Spinal cord (tissue), 10 donors: ENCODE data around the gene ZC2HC1C. TPM values are rescaled to one million over a fixed set of nuclear protein-coding genes. Genes with fewer than 3 reads are reported as not detected.

Source experiments
- DNase-seq, 6 donors: peaks; one replicate each; pipeline versions ENCODE4 v3.0.0 to v3.0.0-alpha.2; 2013 to 2015; ENCODE audit warnings: low spot score in 6 of 6, low read depth in 4 of 6
- H3K27ac ChIP-seq: one replicate; pipeline ENCODE4 v1.5.1; 2013; ENCODE audit warnings: low read depth, low read length, control low read depth
- H3K27me3 ChIP-seq: one replicate; pipeline ENCODE4 v1.6.1; 2013; ENCODE audit warnings: low read length; ENCODE audit not compliant: control insufficient read depth, insufficient read depth
- H3K36me3 ChIP-seq: one replicate; pipeline ENCODE4 v1.6.1; 2013; ENCODE audit warnings: low read length; ENCODE audit not compliant: control insufficient read depth, insufficient read depth
- H3K4me1 ChIP-seq: one replicate; pipeline ENCODE4 v1.6.1; 2013; ENCODE audit warnings: low read length; ENCODE audit not compliant: control insufficient read depth, insufficient read depth
- H3K4me3 ChIP-seq: one replicate; pipeline ENCODE4 v1.5.1; 2013; ENCODE audit warnings: low read depth, low read length, control low read depth
- H3K9me3 ChIP-seq: one replicate; pipeline ENCODE4 v1.6.1; 2013; ENCODE audit warnings: low read length; ENCODE audit not compliant: control insufficient read depth, insufficient read depth
- WGBS: methylation state at CpG from one replicate; pipeline ENCODE4 v1.1.5; 2013; ENCODE audit warnings: missing lambda C conversion rate; ENCODE audit not compliant: insufficient coverage; 5-methylcytosine and 5-hydroxymethylcytosine counted together
- polyA plus RNA-seq, 2 donors: library from polyadenylated mRNA; unstranded; fragments of 120-200 nt; gene quantifications; one replicate each; pipeline ENCODE4 v1.2.1, GENCODE V29; 2013; ENCODE audit not compliant: insufficient read length in 2 of 2
- total RNA-seq, 2 donors: library from RNA; depleted of rRNA in 1 of 2; stranded (reverse); fragments of 120-200 nt in 1 of 2; fragments of >200 nt in 1 of 2; gene quantifications; one replicate each; pipeline versions ENCODE4 v1.2.3 to v1.2.4, GENCODE V29; 2013 to 2014
- donor health status: healthy.

Gene ZC2HC1C
- total and polyA plus RNA-seq, 4 donors: 4.5 to 9.0 (median 6.2) TPM

DNA sequence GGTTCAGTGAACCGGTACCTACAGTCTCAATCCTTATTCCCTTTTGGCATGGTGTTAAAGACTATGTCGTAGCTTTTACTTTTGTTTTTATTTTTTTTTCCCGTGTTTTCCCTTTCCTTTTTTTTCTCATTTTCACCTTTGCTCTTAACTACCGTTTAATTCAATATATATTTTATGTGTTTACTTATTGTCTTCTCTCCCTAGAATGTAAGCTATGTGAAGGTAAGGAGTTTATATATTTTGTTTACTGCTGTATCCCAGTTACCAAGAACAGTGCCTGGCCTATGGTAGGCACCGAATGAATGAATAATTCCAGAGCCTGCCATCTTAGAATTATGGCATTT is 17.9 kb upstream of the ZC2HC1C start:
- H3K27me3 ChIP-seq: no peaks in the 10 kb centered on the region
- WGBS: no CpG with 5 or more reads among the region's 5 CpGs
- no peaks in the 10 kb centered on the region for H3K36me3 ChIP-seq
- DNase-seq: no peak
- H3K9me3 ChIP-seq: no peaks in the 10 kb centered on the region
- peaks cover 7% of the 10 kb centered on the region for H3K4me1 ChIP-seq
- peak overlapping the region; percentile 82 for H3K27ac ChIP-seq
- peak overlapping the region; percentile 64 for H3K4me3 ChIP-seq

DNA sequence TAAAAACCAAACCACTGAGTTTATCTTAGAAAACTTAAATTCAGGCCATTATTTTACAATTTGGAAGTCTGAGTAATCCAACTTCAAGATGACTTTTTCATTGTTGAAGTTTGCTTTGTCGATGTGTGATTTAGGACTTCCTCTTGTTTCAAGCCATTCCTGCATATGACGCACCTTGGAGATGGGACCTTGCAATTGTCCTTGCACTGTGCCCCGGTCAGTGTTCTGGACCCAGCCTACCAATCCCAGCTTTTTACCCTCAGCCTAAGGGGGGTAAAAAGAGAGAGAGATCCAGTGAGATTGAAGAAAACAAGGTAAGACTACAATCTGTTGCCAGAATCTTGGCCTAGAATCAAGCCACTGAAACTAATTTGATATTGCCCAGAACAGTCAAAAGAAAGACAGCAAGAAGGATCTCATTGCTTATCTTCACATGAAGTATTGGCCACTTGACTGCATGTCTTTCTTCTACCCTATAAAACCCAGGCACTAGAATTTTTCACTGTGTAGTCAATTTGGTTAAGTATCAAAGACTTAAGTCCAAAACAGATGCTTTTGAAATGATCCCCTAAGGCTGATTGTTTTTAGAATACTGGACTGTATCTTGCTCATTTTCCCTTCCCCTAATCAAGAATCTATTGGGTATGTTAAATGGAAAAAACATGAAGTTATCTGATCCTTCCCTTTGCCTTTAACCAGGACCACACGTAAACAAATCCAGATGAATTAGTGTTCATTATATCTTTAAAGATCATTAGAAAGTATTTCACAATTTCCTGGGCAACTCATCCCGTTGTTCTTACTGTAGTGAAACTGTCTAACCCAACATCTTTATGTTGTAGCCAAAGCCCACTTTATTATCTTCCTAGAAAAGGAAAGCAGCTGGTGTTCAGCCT is 15.8 kb upstream of the ZC2HC1C start:
- H3K4me3 ChIP-seq: no peak overlapping the region
- 38% methylated on average over 1 of the region's 5 CpGs for WGBS

DNA sequence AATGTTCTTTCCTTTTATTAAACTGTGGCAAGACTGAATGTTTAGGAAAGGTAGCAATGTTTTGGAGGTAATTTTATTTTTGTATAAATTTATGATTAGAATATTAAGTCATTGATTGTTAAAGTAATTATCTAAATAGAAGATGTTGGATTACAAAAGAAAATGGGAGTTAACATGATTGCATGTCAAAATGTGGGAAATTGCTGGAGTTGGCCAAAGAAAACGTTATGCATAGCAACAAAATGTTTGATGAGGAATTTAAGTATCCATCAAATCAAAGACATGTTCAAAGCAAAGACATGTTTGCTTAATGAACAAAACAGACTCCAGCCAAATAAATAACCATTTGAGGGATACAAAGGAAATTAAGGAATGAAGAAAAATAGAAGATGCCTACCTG is 15.0 kb upstream of the ZC2HC1C start:
- Histone ChIP-seq H3K27ac (no peak overlapping the region), H3K36me3 (peaks cover 2% of the 10 kb centered on the region), H3K9me3 (no peaks in the 10 kb centered on the region), H3K27me3 (no peaks in the 10 kb centered on the region), H3K4me1 (peaks cover 7% of the 10 kb centered on the region), H3K4me3 (no peak overlapping the region)
- no peak for DNase-seq
- WGBS: no CpG with 5 or more reads among the region's 1 CpG

More for the DNA sequence above, 15.8 kb upstream of the ZC2HC1C start:
- H3K9me3 ChIP-seq: no peaks in the 10 kb centered on the region
- peaks cover 7% of the 10 kb centered on the region for H3K4me1 ChIP-seq
- H3K36me3 ChIP-seq: no peaks in the 10 kb centered on the region
- no peak for DNase-seq
- H3K27me3 ChIP-seq: no peaks in the 10 kb centered on the region
- no peak overlapping the region for H3K27ac ChIP-seq

DNA sequence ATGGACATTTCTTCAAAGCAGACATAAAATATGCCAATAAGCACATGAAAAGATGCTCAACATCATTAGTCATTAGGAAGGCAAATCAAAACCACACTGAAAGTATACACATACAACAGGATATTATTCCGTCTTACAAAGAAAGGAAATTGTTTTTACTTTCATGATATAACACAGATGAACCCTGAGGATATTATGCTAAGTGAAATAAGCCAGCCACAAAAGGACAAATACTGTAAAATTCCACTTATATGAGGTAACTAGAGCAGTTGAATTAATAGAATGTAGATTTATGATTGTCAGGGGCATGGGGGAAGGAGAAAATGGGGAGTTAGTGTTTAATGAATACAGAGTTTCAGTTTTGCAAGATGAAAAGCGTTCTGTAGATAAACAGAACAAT is 9.8 kb upstream of the ZC2HC1C start:
- Histone ChIP-seq H3K9me3 (peaks cover 1% of the 10 kb centered on the region), H3K4me3 (no peak overlapping the region), H3K27ac (no peak overlapping the region), H3K36me3 (peaks cover 2% of the 10 kb centered on the region), H3K27me3 (no peaks in the 10 kb centered on the region), H3K4me1 (peaks cover 4% of the 10 kb centered on the region)
- DNase-seq: no peak
- no CpG with 5 or more reads among the region's 2 CpGs for WGBS

DNA sequence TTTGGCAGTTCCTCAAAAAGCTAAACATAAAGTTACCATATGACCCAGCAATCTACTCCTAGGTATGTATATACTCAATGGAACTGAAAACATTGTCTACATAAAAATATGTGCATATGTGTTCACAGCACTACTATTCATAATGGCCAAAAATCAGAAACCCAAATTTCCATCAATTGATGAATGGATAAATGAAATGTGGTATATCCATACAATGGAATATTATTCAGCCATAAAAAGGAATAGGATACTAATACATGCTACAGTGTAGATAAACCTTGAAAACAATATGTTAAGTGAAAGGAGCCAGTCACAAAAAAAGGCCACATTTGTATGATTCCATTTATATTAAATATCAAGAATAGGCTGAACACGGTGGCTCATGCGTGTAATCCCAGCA is 9.0 kb upstream of the ZC2HC1C start:
- H3K4me3 ChIP-seq: no peak overlapping the region
- no CpG with 5 or more reads among the region's 2 CpGs for WGBS
- peaks cover 2% of the 10 kb centered on the region for H3K36me3 ChIP-seq
- no peak for DNase-seq
- H3K9me3 ChIP-seq: peaks cover 1% of the 10 kb centered on the region
- no peaks in the 10 kb centered on the region for H3K27me3 ChIP-seq
- H3K4me1 ChIP-seq: peaks cover 4% of the 10 kb centered on the region
- H3K27ac ChIP-seq: no peak overlapping the region

DNA sequence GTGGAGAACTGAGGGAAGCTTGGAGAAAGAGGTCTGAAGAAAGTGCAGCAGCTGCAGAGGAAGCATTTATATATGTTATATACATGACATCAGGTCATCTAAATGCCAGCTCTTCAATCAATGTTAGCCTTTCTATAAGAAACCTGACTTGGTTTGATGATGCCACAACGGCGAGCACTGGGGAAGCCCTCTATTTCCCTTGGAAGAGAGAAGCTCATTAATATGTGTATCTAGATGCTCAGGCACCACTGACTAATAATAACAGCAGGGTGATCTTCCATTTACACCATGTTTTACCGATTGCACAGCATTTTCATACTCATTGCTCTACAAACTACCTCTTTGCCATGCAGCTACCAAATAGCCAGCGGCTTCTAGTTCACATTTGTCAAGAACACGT is 6.4 kb upstream of the ZC2HC1C start:
- 14% methylated on average over 3 of the region's 5 CpGs for WGBS
- peaks cover 2% of the 10 kb centered on the region for H3K36me3 ChIP-seq
- peaks cover 9% of the 10 kb centered on the region for H3K4me1 ChIP-seq
- peak overlapping the region; percentile 76 for H3K27ac ChIP-seq
- H3K9me3 ChIP-seq: peaks cover 1% of the 10 kb centered on the region
- H3K4me3 ChIP-seq: peak overlapping the region; percentile 98
- no peak for DNase-seq
- H3K27me3 ChIP-seq: no peaks in the 10 kb centered on the region

DNA sequence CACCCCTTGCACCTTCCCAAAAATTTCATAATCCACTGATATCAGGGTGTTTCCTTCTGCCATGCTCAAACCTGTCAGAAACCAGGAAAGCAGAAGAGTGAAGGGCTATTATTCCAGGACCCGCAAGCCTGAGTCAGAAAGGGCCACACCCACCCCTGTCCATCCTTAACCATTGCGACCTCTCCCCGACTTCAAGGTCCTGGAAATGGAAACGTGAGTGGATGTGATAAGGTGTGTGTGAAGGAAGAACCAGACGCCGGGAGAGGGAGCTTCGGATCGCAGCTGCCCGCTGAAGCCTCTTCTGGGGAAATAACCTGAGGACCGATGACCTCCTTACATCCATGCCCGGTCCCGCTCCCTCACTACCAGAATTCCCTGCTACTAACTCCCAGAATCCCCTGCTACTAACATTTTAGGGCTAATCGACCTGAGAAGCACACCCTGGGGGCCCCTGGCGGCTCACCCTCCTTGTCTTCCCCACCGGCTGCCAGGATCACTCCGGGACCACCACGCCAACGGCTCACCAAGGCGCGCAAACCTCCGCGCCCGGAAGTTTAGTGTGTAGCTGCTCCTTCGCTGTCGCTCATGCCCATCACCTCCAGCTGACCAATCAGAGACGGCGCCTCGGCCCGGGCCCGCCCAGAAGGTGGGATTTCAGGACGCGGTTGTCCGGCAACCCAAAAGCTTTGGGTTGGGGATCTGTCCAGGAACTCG is 5.8 kb upstream of the ZC2HC1C start, which contains the start of gene ACYP1:
Gene ACYP1, minus strand, starts transcription at position 534 of the 714 bp plus-strand sequence. Its CDS starts 471 bp downstream, at position 63.
- peaks cover 1% of the 10 kb centered on the region for H3K9me3 ChIP-seq
- peak within 1 kb of the TSS; percentile 98 for H3K4me3 ChIP-seq
- peaks cover 11% of the 10 kb centered on the region for H3K4me1 ChIP-seq
- WGBS: 0% methylated on average over 20 of the region's 34 CpGs
- DNase-seq: peak; percentile 82 to 98 (median 89)
- peaks cover 2% of the 10 kb centered on the region for H3K36me3 ChIP-seq
- peak within 1 kb of the TSS; percentile 76 for H3K27ac ChIP-seq
- no peaks in the 10 kb centered on the region for H3K27me3 ChIP-seq

DNA sequence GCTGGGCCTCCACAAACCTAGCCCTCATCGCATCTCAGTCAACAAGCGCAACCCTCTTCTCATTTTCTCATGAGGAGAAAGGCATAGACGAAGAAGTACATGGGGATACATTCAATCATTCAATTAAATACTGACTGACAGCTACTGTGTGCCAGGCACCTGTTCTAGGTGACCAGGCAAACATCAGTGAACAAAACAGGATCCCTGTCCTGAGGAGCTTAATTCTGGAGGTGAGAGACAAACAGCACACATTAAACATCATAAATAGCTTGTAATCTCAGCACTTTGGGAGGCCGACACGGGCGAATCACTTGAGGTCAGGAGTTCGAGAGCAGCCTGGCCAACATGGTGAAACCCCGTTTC is 5.3 kb upstream of the ZC2HC1C start:
- Histone ChIP-seq H3K4me3 (peak overlapping the region; percentile 98), H3K4me1 (peaks cover 11% of the 10 kb centered on the region), H3K27ac (no peak overlapping the region), H3K27me3 (no peaks in the 10 kb centered on the region), H3K9me3 (peaks cover 1% of the 10 kb centered on the region), H3K36me3 (peaks cover under 1% of the 10 kb centered on the region)
- DNase-seq: no peak
- WGBS: 55% methylated on average over 6 of the region's 8 CpGs

DNA sequence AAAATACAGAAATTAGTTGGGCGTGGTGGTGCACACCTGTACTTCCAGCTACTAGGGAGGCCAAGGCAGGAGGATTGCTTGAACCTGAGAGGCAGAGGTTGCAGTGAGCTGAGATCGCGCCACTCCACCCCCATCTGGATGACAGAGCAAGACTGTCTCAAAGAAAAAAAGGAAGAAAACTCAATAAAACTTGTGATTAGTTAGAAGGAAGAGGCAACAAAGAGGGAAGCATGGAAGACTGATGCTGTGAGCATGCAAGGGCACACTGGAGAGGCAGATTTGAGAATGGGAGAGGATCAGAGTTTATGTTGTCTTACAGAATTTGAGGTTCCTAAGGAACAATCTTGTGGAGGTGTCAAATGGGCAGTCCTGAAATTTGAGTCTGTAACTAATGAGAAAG is 2.8 kb upstream of the ZC2HC1C start:
- Histone ChIP-seq H3K4me3 (no peak overlapping the region), H3K27ac (no peak overlapping the region), H3K27me3 (no peaks in the 10 kb centered on the region), H3K4me1 (peaks cover 24% of the 10 kb centered on the region), H3K36me3 (no peaks in the 10 kb centered on the region), H3K9me3 (no peaks in the 10 kb centered on the region)
- WGBS: no CpG with 5 or more reads among the region's 3 CpGs
- DNase-seq: no peak
